IMR-90 (cell line): ENCODE measurements around the gene FCHO1. TPM values are rescaled to one million over a fixed set of nuclear protein-coding genes. Genes with fewer than 3 reads are reported as not detected.

Experiments
- ATAC-seq: fragments of 200-7000 bp; cut with Tn5 transposase; 2 replicates; pipeline ENCODE4 v1.9.1; 2020; ENCODE audit warnings: low read depth, mild to moderate bottlenecking, moderate library complexity
- BruUV-seq: library from RNA; stranded (reverse); fragments of 400-500 nt; replicated peaks from 2 replicates; lab custom pipeline; 2021; lab: Mats Ljungman, UMichigan
- CTCF ChIA-PET: fragments of 300-600 bp; formaldehyde crosslinking; extraction: SDS; loops from one replicate; lab custom pipeline; 2021; ENCODE audit warnings: antibody characterized with exemption; lab: Yijun Ruan, JAX
- POLR2A ChIA-PET: fragments of 300-600 bp; sonication (Branson Sonifier 250); formaldehyde crosslinking; loops from one replicate; lab custom pipeline; 2022; ENCODE audit warnings: antibody characterized with exemption; ENCODE audit not compliant: unreplicated experiment; lab: Charles Lee
- DNase-seq: peaks from one replicate; pipeline ENCODE4 v3.0.0; 2013
- H2AFZ ChIP-seq: replicated peaks from 2 replicates; pipeline ENCODE3; 2013; ENCODE audit warnings: low read length, mild to moderate bottlenecking; ENCODE audit not compliant: poor library complexity
- H2AK5ac ChIP-seq: 2 replicates; pipeline ENCODE4 v1.6.1; 2013; ENCODE audit warnings: low read depth, low read length, inconsistent platforms
- H2AK9ac ChIP-seq: replicated peaks from 2 replicates; pipeline ENCODE3; 2013; ENCODE audit warnings: mild to moderate bottlenecking, low read depth, low read length, moderate library complexity; ENCODE audit not compliant: poor library complexity
- H2BK120ac ChIP-seq: 2 replicates; pipeline ENCODE4 v1.6.1; 2013; ENCODE audit warnings: low read depth, low read length, inconsistent platforms
- H2BK15ac ChIP-seq: 3 replicates; pipeline ENCODE4 v1.6.1; 2013; ENCODE audit warnings: low read depth, low read length, inconsistent platforms
- H2BK20ac ChIP-seq: 2 replicates; pipeline ENCODE4 v1.6.1; 2013; ENCODE audit warnings: low read depth, mild to moderate bottlenecking, inconsistent platforms, low read length, moderate library complexity
- H2BK5ac ChIP-seq: 2 replicates; pipeline ENCODE4 v1.6.1; 2013; ENCODE audit warnings: mild to moderate bottlenecking, low read depth, low read length, inconsistent platforms; ENCODE audit not compliant: poor library complexity, severe bottlenecking
- H3K14ac ChIP-seq: replicated peaks from 2 replicates; pipeline ENCODE4 v1.6.1; 2013; ENCODE audit warnings: low read depth, low read length, inconsistent platforms
- H3K18ac ChIP-seq: 2 replicates; pipeline ENCODE4 v1.6.1; 2013; ENCODE audit warnings: low read depth, low read length, control low read depth
- H3K23ac ChIP-seq: 2 replicates; pipeline ENCODE4 v1.6.1; 2013; ENCODE audit warnings: low read depth, low read length, inconsistent platforms
- H3K27ac ChIP-seq: 2 replicates; pipeline ENCODE4 v1.5.1; 2013; ENCODE audit warnings: mild to moderate bottlenecking, control low read depth, low read length; ENCODE audit not compliant: insufficient read depth
- H3K27me3 ChIP-seq: 2 replicates; pipeline ENCODE4 v1.6.1; 2013; ENCODE audit warnings: low read length; ENCODE audit not compliant: control insufficient read depth, insufficient read depth
- H3K36me3 ChIP-seq: 2 replicates; pipeline ENCODE4 v1.6.1; 2013; ENCODE audit warnings: low read length, mixed read lengths; ENCODE audit not compliant: control insufficient read depth, insufficient read depth
- H3K4ac ChIP-seq: 2 replicates; pipeline ENCODE4 v1.6.1; 2013; ENCODE audit warnings: low read depth, low read length, inconsistent platforms
- H3K4me1 ChIP-seq: 2 replicates; pipeline ENCODE4 v1.6.1; 2013; ENCODE audit warnings: low read length, mixed read lengths; ENCODE audit not compliant: control insufficient read depth, insufficient read depth
- H3K4me2 ChIP-seq: 2 replicates; pipeline ENCODE4 v1.6.1; 2013; ENCODE audit warnings: low read depth, mild to moderate bottlenecking, control low read depth, low read length, moderate library complexity
- H3K4me3 ChIP-seq: 2 replicates; pipeline ENCODE4 v1.5.1; 2013; ENCODE audit warnings: low read depth, mild to moderate bottlenecking, control low read depth, low read length, moderate library complexity; ENCODE audit not compliant: insufficient read depth
- H3K56ac ChIP-seq: 2 replicates; pipeline ENCODE4 v1.6.1; 2013; ENCODE audit warnings: low read length, inconsistent platforms; ENCODE audit not compliant: insufficient read depth; ENCODE audit errors: extremely low read depth
- H3K79me1 ChIP-seq, 2 experiments: 2 replicates each; pipeline ENCODE4 v1.6.1; 2013; ENCODE audit warnings: low read length in 2 of 2, inconsistent platforms in 1 of 2, low read depth in 1 of 2
- H3K9ac ChIP-seq: 2 replicates; pipeline ENCODE4 v1.6.1; 2013; ENCODE audit warnings: low read depth, low read length, control low read depth
- H3K9me1 ChIP-seq: 2 replicates; pipeline ENCODE4 v1.6.1; 2013; ENCODE audit warnings: low read length, inconsistent platforms; ENCODE audit not compliant: insufficient read depth
- H3K9me3 ChIP-seq: 2 replicates; pipeline ENCODE4 v1.6.1; 2013; ENCODE audit warnings: low read length; ENCODE audit not compliant: control insufficient read depth, insufficient read depth
- H4K20me1 ChIP-seq: 2 replicates; pipeline ENCODE4 v1.6.1; 2013; ENCODE audit warnings: low read length, inconsistent platforms; ENCODE audit not compliant: insufficient read depth
- H4K5ac ChIP-seq: 2 replicates; pipeline ENCODE4 v1.6.1; 2013; ENCODE audit warnings: mild to moderate bottlenecking, low read depth, low read length, control low read depth
- H4K8ac ChIP-seq, 2 experiments: 2 replicates each; pipeline ENCODE4 v1.6.1; 2013; ENCODE audit warnings: low read depth in 2 of 2, low read length in 2 of 2, control low read depth in 1 of 2, inconsistent platforms in 1 of 2
- H4K91ac ChIP-seq: 2 replicates; pipeline ENCODE4 v1.6.1; 2013; ENCODE audit warnings: low read depth, low read length, inconsistent platforms; ENCODE audit not compliant: insufficient read depth
- BHLHE40 ChIP-seq: fragments of 150-350 bp; IDR thresholded peaks from 2 replicates; pipeline ENCODE4 v1.6.1; 2016; ENCODE audit warnings: mild to moderate bottlenecking, low read depth, low read length
- FOS ChIP-seq: fragments of 150-350 bp; IDR thresholded peaks from 2 replicates; pipeline ENCODE4 v1.6.1; 2016; ENCODE audit warnings: low read depth, low read length
- MAFK ChIP-seq: IDR thresholded peaks from 2 replicates; pipeline ENCODE4 v1.6.1; 2012; ENCODE audit warnings: low read depth, low read length, improper control_type of control experiment
- MAZ ChIP-seq: IDR thresholded peaks from 2 replicates; pipeline ENCODE4 v1.6.1; 2012; ENCODE audit warnings: low read depth, mild to moderate bottlenecking, low read length, improper control_type of control experiment, moderate library complexity, borderline replicate concordance
- MXI1 ChIP-seq: IDR thresholded peaks from 2 replicates; pipeline ENCODE4 v1.6.1; 2012; ENCODE audit warnings: low read depth, mild to moderate bottlenecking, low read length, moderate library complexity, borderline replicate concordance
- POLR2A ChIP-seq: IDR thresholded peaks from 2 replicates; pipeline ENCODE4 v1.6.1; 2012; ENCODE audit warnings: mild to moderate bottlenecking, low read depth, low read length
- RFX5 ChIP-seq: IDR thresholded peaks from 2 replicates; pipeline ENCODE4 v1.8.0; 2012; ENCODE audit warnings: low read depth, mild to moderate bottlenecking, low read length, moderate library complexity
- WGBS, 2 experiments: methylation state at CpG; one replicate each; pipeline versions ENCODE4 v1.1.5 to v1.1.7; 2013; ENCODE audit warnings: missing lambda C conversion rate in 2 of 2; ENCODE audit not compliant: insufficient read length in 1 of 2; ENCODE audit errors: extremely low coverage in 2 of 2; 5-methylcytosine and 5-hydroxymethylcytosine counted together
- dilution Hi-C: fragments of 300-500 bp; cut with HindIII; formaldehyde crosslinking; loops from one replicate; pipeline ENCODE4 v1.14.3; 2018; ENCODE audit warnings: low sequenced_read_pairs; ENCODE audit not compliant: unreplicated experiment
- in situ Hi-C: fragments of 300-500 bp; cut with MboI; formaldehyde crosslinking; loops from 3 replicates; pipeline ENCODE4 v1.14.3; 2019; ENCODE audit warnings: low sequenced_read_pairs, inconsistent platforms, mixed read lengths
- intact Hi-C: fragments of 100-400 bp; cut with micrococcal nuclease; formaldehyde crosslinking; loops from 2 replicates; pipeline ENCODE4 v1.10.0; 2022
- polyA plus RNA-seq, 3 experiments: library from polyadenylated mRNA; depleted of rRNA; stranded (reverse); fragments of >200 nt; gene quantifications; 2 replicates each; pipeline ENCODE4 v1.2.3, GENCODE V29; 2012; ENCODE audit warnings: low replicate concordance in 1 of 3
- total RNA-seq: library from RNA; depleted of rRNA; stranded (reverse); fragments of >200 nt; gene quantifications from 2 replicates; pipeline ENCODE4 v1.2.3, GENCODE V29; 2012
- TF ChIP-seq, protein P1 (sequence below): conservative IDR thresholded peaks from 2 replicates; pipeline ENCODE4 v1.5.1; 2012; ENCODE audit warnings: mild to moderate bottlenecking, low read depth, low read length, improper control_type of control experiment
- TF ChIP-seq, protein P2 (sequence below): fragments of 150-350 bp; IDR thresholded peaks from 2 replicates; pipeline ENCODE4 v1.6.1; 2016; ENCODE audit warnings: low read depth, mild to moderate bottlenecking, low read length, moderate library complexity, borderline replicate concordance

The FCHO1 gene
- total and polyA plus RNA-seq, 2 of the 4 experiments (the other 2 are of a cell fraction), result 0.18 to 1.0 TPM

DNA sequence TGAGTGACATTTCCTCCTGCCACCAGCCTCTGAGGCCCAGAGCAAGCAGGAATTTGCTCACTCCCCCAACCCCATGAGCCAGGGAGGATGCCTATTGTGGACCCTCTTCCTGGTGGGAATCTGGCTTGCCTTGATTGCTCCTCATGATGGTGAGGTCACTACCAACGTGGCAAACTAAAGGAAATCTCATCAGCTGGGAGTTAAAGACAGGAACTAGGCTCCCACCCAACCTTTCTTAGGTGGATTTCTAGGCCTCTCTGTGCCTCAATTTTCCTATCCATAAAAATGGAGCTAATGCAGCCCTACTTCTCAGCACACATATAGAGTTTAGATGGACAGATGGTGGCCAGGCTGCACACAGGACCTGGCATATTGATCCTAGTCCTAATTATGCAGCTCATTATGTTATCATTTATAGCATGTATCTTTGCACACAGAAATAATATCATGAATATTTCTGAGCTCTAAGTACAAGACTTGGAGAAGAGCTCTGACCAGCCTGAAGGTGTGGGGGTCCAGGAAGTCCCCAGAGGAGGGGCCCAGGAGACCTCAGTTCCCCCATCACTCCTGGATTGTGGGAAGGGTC lies 45.7 kb downstream of the FCHO1 start:
- no peak overlapping the region for H3K4me2 ChIP-seq
- no peak overlapping the region for H3K4ac ChIP-seq
- H3K56ac ChIP-seq, result no peak overlapping the region
- H3K18ac ChIP-seq, result no peak overlapping the region
- dilution Hi-C loops (no loop called here), intact Hi-C loops (no loop called here), in situ Hi-C loops (no loop called here)
- no peak overlapping the region for H2AFZ ChIP-seq
- H4K20me1 ChIP-seq, result no peaks in the 10 kb centered on the region
- WGBS, 2 experiments, result no CpG with 5 or more reads among the region's 1 CpG
- H2AK9ac ChIP-seq, result no peak overlapping the region
- H3K14ac ChIP-seq, result no peak overlapping the region
- H4K91ac ChIP-seq, result no peak overlapping the region
- H2BK15ac ChIP-seq, result no peak overlapping the region
- H3K23ac ChIP-seq, result no peak overlapping the region
- H2AK5ac ChIP-seq, result no peak overlapping the region
- H3K9ac ChIP-seq, result no peak overlapping the region
- no peak for ATAC-seq
- H3K27ac ChIP-seq, result no peak overlapping the region
- no peak overlapping the region for H2BK5ac ChIP-seq
- H2BK20ac ChIP-seq, result no peak overlapping the region
- H3K36me3 ChIP-seq, result no peaks in the 10 kb centered on the region
- H4K5ac ChIP-seq, result no peak overlapping the region
- ChIA-PET POLR2A (no interaction called here), CTCF (interaction anchor here (1.7 kb wide), 1 partner anchor 30 kb away, joined by 5 read pairs; no protein-coding TSS in a partner anchor)
- H3K9me1 ChIP-seq, result no peaks in the 10 kb centered on the region
- no peak overlapping the region for H2BK120ac ChIP-seq
- BruUV-seq, result no TSS peak
- H4K8ac ChIP-seq, result no peak overlapping the region
- no peaks in the 10 kb centered on the region for H3K79me1 ChIP-seq
- H3K27me3 ChIP-seq, result peaks cover 62% of the 10 kb centered on the region
- no peak overlapping the region for H3K4me3 ChIP-seq
- no peak for DNase-seq
- TF ChIP-seq, protein P1, sequence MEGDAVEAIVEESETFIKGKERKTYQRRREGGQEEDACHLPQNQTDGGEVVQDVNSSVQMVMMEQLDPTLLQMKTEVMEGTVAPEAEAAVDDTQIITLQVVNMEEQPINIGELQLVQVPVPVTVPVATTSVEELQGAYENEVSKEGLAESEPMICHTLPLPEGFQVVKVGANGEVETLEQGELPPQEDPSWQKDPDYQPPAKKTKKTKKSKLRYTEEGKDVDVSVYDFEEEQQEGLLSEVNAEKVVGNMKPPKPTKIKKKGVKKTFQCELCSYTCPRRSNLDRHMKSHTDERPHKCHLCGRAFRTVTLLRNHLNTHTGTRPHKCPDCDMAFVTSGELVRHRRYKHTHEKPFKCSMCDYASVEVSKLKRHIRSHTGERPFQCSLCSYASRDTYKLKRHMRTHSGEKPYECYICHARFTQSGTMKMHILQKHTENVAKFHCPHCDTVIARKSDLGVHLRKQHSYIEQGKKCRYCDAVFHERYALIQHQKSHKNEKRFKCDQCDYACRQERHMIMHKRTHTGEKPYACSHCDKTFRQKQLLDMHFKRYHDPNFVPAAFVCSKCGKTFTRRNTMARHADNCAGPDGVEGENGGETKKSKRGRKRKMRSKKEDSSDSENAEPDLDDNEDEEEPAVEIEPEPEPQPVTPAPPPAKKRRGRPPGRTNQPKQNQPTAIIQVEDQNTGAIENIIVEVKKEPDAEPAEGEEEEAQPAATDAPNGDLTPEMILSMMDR, result no peak
- TF ChIP-seq MAZ, result no peak
- no peak for TF ChIP-seq POLR2A
- no peak for TF ChIP-seq MAFK
- TF ChIP-seq, protein P2, sequence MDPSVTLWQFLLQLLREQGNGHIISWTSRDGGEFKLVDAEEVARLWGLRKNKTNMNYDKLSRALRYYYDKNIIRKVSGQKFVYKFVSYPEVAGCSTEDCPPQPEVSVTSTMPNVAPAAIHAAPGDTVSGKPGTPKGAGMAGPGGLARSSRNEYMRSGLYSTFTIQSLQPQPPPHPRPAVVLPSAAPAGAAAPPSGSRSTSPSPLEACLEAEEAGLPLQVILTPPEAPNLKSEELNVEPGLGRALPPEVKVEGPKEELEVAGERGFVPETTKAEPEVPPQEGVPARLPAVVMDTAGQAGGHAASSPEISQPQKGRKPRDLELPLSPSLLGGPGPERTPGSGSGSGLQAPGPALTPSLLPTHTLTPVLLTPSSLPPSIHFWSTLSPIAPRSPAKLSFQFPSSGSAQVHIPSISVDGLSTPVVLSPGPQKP, result no peak
- no peak for TF ChIP-seq BHLHE40
- no peak for TF ChIP-seq RFX5
- TF ChIP-seq FOS, result no peak
- no peak for TF ChIP-seq MXI1
- no peaks in the 10 kb centered on the region for H3K4me1 ChIP-seq
- H3K9me3 ChIP-seq, result peaks cover 3% of the 10 kb centered on the region; the same call in 1 of the 2 replicates
